HG03103 (cell line): ENCODE results near the gene MYO18B.

Experiments used
- ATAC-seq: cut with Tn5 transposase; IDR thresholded peaks from one replicate; pipeline ENCODE4 v1.9.1; 2021; ENCODE audit warnings: low read depth; ENCODE audit not compliant: unreplicated experiment

Gene MYO18B

DNA sequence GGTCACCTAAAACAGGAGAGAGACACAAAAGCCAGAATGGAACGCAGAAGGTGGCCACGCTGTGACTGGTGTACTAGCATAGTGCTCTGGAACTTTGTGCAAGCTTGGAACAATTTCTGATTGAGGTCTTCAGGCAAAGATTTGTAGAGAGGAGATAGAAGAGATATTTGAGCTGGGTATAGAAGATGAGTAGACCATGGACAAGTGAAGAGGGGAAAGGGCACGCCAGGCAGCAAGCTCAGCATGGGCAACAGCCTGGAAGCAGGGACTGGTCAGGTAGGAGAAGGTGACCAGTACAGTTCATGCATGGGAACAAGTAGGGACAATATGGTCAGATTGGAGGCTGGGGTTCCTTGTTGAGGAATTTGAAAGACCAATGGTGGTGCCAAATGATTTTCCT is 24.4 kb downstream of the MYO18B start:
- ATAC-seq, result no peak

DNA sequence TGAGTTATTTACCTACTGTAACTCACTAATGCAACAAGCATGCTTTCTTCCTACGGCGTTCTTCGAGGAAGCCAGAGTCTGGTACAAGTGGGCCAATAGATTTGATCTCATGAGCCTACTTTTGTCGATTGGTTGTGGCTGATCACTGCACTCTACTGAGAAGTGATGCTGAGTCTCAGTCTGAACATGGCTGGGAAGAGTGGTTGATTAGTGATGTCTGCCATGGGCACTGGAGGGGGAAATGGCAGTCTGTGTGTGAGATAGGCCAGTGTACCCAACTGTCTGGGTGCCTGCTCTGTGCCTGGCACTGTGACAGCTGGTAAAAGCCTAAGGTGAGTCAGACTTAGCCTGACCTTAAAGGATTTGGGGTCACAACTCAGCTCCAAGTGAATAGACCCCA is 28.3 kb downstream of the MYO18B start:
- no peak for ATAC-seq

DNA sequence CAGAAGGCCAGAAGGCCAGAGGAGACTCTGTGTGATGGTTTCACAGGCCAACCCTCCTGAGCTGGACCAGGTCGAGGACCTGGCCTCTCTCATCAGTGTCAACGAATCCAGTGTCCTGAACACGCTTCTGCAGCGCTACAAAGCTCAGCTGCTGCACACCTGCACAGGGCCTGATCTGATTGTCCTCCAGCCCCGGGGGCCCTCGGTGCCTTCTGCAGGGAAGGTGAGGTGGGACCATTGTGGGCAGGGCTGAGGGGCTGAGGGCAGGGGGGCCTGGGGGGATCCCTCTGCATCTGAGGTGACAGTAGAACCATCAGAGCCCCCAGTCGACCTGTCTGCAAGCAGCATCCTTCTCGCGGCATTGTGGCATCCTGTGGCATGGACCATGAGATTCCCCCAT is 30.3 kb downstream of the MYO18B start:
- ATAC-seq, result no peak

DNA sequence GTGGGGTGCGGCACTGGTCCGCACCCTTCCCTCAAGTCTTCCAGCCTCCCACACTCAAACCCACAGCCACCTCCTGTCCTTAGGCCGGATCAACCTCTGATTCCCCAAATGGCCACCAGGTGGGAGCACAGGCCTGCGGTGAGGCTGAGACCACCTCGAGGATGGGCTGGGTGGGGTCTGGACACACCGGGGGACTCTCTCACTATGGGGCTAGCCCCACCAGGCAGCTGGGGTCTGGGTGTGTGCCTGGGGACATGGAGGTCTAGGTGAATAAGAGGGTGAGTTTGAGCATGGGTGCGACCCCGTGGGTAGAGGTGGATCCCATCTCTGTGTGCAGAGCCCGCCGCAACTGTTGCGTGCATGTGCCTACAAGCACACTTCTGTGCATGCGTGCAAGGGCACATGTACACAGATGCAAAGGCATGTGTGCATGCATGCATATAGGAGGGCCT is 32.6 kb downstream of the MYO18B start:
- no peak for ATAC-seq

DNA sequence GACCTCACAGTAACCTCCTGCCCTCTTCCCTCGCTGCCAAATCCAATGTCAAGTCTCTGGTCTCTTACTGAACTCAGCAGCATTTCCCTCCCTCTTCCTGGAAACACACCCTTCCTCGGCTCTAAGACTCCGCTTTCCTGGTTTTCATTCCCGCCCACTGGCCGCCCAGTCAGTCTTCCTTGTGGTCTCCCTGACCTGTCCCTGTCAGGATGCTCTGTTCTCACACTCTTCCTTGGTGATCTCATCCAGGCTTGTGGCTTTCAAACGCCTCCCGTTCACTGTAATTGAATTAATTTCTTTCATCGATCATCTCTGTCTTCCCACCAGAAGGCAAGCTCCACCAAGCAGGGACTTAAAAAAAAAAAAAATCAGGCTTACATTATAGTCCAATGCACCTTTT is 33.5 kb downstream of the MYO18B start:
- ATAC-seq, result no peak

DNA sequence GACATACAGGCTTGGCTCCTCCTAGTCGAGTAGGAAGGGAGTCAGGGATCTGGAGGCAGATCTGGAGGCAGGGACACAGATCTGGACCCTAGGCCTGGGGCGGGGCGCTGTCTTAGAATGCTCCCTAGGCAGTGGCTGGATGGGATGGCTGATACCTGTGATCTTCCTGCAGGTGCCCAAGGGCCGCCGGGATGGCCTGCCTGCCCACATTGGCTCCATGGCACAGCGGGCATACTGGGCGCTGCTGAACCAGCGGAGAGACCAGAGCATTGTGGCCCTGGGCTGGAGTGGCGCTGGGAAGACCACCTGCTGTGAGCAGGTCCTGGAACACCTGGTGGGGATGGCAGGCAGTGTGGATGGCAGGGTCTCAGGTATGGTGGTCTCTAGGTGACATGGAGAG is 35.4 kb downstream of the MYO18B start:
- no peak for ATAC-seq

DNA sequence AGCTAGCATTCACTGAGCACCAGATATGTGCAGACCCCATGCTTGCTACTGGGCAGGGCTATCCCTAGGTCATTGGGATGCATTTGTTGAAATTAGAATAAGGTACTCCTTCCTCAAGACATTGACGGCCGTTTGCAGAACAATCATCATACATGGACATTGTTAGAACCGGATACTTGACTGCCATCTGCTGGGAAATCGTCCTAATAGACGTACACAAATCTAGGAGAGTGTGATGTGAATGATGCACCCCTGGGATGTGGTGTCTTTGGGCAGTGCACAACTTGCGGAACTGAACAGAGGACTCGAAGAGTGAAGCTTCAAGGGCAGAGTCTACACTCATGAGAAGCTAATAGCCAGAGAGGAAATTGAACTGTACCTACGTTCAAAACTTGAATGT is 35.9 kb downstream of the MYO18B start:
- no peak for ATAC-seq

DNA sequence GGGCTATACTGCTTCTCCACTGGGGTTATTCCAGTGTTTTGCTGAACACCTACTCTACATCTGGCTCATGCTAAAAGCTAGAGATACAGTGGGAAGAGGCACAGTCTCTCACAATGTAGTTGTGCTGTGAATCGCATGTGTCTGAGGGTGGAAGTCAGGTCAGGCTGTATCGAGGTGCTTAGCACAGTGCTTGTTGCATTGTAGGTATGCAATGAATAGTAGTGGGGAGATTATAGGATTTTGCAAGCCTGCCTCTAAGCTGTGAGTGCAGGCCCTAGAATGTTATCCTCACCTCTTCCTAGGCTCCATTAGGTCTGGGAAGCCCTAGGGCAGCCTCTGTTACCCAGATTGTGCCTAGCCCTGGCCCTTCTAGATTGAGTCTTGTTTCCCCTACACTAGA is 37.4 kb downstream of the MYO18B start:
- ATAC-seq, result no peak

DNA sequence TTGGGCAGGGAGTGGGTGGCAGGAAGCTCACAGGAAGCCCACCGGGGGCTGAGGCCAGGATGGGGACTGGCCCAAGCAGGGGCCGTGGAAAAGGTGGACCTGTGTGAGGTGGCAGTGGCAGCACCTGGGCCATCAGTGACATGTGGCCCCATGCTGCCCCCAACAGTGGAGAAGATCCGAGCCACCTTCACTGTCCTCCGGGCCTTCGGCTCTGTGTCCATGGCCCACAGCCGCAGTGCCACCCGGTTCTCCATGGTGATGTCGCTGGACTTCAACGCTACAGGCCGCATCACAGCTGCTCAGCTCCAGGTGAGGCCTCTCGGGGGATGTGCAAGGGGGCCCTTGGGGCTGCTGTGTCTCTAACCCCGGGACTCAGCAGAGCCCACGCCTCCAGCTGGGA is 37.9 kb downstream of the MYO18B start:
- no peak for ATAC-seq

DNA sequence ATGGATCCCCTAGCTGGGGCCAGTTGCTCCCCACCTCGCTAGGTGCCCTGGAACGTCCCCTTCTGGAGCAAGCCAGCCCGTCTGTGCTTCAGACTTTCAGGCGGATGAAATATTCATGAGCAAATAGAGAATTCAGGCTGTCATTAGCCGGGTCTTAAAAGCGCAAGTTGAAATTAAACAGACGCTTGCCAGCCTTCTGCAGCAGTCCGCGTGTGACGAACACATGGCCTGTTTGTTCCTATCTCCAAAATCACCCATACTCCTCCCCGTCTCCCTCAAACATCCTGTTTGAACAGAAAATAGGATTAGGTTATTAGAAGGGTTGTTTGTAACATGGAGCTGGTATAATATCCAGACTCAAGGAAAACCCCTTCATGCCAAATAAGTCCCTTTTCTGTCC is 38.7 kb downstream of the MYO18B start:
- no peak for ATAC-seq

DNA sequence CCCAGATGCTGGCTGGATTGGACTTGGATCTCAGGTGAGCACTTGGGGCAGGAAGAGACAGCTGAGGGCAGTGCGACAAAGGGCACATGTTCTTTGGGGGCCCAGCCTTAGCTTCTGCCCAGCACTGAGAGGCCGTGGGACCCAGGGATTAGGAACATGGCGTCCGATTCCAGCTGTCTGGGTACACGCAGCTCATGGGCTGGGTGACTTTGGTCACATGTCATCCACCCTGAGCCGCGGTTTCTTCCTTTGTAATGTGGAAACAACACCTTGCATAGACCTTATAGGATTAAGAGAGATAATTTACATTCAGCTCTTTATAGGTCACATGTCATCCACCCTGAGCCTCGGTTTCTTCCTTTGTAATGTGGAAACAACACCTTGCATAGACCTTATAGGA is 39.8 kb downstream of the MYO18B start:
- no peak for ATAC-seq

DNA sequence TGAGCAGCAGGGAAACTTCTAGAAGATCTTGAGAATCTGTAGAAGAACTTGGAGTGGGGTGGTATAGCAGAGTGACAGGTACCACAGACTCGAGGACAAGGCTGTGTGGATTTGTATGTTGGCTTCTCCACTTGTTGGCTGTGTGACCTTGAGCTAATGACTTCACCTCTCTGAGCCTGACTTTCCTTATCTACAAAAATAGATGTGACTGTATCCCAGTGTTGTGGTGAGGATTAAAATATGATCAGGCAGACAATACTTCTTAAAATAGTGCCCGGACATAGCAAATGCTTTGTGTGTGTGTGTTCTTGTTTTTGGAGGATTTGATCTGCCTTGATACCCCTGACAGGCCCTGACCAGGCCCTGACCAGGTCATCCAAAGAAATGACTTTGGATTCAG is 40.8 kb downstream of the MYO18B start:
- no peak for ATAC-seq

DNA sequence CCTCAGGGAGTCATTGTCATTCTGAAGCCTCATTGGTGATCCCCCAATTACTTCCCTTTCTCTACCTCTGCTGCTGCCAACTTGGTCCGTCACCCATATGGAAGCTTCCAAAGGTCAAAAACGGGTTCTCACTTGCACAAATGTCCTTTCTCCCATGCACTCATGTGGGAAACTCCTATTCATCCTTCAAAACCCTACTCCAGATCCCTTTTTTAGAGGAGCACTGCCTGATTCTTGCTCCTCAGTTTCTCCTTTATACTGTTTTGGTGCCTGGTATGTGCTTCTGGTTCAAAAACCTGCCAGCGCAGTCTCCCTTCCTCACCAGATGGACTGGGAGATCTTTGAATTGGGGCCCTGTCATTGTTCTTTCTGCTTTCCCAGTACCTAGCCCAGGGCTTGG is 41.9 kb downstream of the MYO18B start:
- ATAC-seq, result no peak

DNA sequence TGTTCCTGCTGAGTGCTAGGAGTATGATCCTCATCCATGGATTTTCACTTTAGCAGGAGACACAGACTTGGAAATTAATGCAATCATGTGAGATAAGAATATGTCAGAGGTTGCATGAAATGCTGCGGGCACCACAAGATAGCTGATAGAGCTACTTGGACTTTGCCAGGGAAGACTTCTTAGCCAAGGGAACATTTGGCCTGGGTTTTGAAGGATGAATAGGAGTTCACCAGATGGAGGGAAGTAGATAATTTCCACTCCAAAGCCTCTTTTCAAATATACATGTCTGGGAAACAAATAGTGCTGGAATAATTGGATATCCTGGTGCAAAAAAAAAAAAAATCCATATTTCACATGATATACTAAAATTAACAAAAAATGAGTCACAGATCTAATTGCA is 44.2 kb downstream of the MYO18B start:
- no peak for ATAC-seq

DNA sequence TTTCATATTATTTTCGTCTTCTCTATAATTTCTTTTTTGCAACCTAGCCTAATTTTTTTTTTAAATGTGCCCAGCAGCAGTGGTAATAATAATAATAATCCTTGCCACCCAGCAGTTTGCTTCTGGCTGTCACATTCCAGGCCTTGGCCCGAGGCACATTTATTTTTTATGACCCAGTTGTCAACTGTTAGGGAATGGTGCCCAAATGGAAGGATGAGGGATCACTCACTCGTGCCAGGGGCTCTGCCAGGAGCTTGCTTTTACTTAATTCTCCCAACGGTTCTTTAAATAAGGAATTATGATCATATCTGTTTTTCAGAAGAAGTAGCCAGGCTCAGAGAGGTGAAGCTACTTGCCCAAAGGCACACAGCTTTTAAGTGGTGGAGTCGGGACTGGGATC is 49.6 kb downstream of the MYO18B start:
- ATAC-seq, result no peak

DNA sequence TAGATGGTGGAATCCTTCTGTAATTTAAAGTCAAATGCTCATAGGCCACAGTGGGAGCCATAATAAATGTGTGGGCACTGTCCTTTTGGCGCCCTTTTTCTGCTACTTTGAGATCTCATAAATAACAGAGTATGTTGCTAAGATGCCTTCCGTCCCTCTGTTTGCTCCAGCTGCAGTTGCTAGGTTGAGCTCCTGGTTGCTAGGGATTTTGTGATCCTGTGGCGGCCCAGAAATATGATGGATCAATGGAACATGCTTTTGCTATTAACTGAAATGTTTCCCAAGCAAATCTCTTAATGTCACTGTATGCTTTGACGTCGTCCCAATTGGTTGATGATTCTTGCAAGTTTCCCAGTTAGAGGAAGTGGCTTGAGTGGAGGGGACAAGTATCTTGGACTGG is 53.5 kb downstream of the MYO18B start:
- ATAC-seq, result no peak

DNA sequence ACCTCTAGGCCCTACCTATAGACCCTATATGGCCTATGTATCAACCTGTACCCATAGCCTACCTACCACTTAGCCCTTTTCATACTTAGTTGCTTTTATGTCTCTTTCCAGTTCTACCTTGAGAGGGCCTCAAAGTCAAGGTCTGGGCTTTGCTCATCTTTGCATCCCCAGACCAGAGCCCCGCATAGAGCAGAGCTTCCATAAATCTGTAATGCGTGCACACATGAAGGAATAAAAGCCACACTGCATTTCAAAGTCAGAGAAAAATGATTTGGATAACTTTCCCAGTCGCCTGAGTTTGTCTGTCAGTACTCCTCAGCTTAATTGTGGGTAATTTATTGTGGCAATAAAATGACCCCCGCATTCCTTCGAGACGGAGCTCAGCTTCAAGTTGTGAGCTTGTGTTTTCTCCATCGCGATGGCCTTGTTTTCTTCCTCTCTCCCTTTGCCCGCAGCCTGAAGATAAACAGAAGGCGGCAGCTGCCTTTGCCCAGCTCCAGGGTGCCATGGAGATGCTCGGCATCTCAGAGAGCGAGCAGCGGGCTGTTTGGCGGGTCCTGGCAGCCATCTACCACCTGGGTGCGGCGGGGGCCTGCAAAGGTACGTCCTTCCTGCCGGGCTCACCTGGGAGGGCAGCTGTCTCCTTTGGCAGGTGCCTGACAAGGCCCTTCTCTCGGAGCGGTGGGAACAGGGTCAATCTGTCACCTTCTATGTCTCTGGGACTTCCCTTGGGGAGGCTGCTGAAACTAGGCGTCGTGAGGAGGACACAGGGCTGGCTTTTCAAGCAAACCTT is 55.7 kb downstream of the MYO18B start:
- ATAC-seq, result no peak

DNA sequence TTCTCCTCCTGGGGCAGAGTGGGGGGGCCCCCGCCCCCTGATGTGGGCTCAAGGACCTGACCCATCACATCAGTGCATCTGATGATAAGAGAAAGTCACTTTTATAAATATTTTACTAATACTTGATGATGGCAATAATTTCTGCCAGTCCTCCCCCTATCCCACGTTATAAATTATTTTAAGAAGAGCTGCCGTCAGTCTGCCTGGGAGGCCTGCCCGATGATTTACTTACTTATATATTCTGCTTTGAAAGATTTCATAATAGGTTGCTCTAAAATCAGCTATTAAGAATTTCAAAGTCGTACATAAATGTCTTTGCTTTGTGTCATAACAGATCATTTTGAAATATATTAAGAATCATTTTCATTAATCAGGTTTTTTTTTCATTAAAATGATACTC is 58.8 kb downstream of the MYO18B start:
- ATAC-seq, result no peak

DNA sequence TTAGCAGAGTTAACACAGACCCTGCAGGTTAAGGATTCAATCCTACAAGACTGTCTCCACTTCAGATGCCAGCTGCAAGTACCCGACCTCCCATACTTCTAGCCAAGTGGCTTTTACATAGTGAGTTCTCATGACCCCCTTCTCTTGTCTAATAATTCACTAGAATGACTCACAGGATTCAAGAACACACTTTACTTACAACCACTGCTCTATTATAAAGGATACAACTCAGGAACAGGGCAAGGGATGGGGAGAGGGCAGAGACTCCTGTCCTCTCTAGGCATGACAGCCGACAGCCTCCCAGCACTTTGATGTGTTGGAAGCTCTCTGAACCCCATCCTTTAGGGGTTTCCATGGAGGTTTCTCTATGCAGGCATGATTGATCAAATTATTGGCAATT is 60.0 kb downstream of the MYO18B start:
- no peak for ATAC-seq

DNA sequence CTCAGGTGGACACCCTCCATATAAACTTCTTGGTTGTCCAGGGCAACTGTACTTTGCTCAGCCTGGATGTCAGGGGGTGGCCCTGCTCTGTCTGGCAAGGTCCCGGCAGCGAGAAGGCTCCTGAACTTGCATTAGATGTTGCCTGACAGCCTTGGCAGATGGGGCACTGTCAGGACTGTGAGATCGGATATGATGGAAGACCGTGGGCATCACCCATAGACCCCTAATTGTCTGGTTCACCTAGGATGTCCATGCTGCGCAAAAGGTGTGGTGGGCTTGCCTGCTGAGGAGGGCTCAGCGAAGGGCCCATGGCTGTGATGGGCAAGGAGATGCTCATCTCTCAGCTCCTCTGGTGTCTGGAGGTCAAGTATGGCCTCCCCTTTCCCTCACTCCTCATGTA is 62.7 kb downstream of the MYO18B start:
- no peak for ATAC-seq

DNA sequence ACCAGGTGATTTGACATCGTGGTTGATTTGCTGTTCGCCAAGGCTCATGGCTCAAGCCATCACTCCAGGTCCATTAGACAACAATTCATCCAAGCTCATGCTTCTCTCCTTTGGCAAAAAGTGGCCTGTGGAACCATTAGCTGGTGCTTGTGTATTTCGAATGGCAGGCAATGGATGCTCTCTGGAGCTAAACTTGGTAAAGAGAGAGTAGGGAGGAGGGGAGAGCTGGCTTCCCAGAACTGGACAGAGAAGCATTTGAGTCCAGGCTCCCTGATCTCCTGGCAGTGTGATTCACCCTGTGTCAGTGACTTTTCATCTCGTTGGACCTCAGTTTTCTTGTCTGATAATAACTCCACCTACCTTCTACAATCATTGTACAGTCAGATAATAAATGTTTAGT is 64.6 kb downstream of the MYO18B start:
- no peak for ATAC-seq

DNA sequence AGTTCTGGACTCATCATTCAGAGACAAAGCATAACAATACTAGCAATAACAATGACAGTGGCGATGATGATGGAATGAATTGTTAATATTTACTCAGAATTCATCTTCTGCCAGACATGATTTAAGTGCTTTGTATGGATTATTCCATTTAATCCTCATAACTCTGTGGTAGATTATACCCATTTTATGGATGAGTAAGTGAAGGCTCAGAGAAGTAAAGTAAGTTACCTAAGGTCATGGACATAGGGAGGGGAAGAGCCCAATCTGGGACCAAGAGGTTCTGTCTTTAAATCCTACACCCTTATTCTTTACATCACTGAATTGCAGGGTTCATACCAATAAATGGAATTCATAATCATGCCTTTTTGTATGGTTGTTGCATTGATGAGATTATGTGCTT is 72.7 kb downstream of the MYO18B start:
- ATAC-seq, result no peak

DNA sequence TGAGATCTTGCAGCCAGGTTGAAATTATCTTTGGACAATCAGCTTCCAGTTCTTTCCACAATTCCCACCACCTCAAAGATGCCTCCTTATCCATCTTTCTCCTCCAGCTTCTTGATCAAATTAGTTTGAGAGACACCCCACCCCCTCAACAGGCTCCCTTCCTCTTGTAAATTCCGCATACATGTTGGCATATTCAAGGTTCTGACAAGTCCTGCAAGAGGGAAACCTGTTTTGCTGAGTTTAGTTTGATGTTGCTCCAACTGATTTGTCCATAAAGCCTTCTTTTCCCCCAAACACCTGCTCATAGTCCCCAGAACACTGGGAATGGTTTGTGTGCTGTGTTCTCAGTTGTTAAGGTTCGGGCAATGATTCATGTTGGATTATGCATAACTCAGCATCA is 73.6 kb downstream of the MYO18B start:
- ATAC-seq, result no peak
